Keratinocyte (primary cell): ENCODE data around the gene P4HTM. TPM values are rescaled to one million over a fixed set of nuclear protein-coding genes. Genes with fewer than 3 reads are reported as not detected.

Experiments used
- DNase-seq: peaks from one replicate; pipeline ENCODE4 v3.0.0-alpha.2; 2011; ENCODE audit warnings: low read depth, missing footprints, low spot score
- FAIRE-seq: peaks from 2 replicates; lab custom pipeline; 2011; peaks lifted over from hg19 to GRCh38; lab: Jason Lieb, UNC
- H2AFZ ChIP-seq: 2 replicates; pipeline ENCODE4 v1.6.0; 2012; ENCODE audit warnings: low read length, control low read depth, inconsistent platforms; ENCODE audit not compliant: control insufficient read depth
- H3K27ac ChIP-seq: 2 replicates; pipeline ENCODE4 v1.5.1; 2011; ENCODE audit warnings: low read length; ENCODE audit not compliant: control insufficient read depth, insufficient read depth
- H3K27me3 ChIP-seq: 3 replicates; pipeline ENCODE4 v1.6.0; 2011; ENCODE audit warnings: low read length; ENCODE audit not compliant: control insufficient read depth, insufficient read depth; ENCODE audit errors: extremely low read depth
- H3K36me3 ChIP-seq, 2 experiments: 2 replicates in 1 of 2; 3 replicates in 1 of 2; pipeline ENCODE4 v1.5.1; 2011; ENCODE audit warnings: low read length in 2 of 2, mild to moderate bottlenecking in 1 of 2; ENCODE audit not compliant: control insufficient read depth in 2 of 2, insufficient read depth in 2 of 2; ENCODE audit errors: extremely low read depth in 1 of 2
- H3K4me1 ChIP-seq: 3 replicates; pipeline ENCODE4 v1.5.1; 2011; ENCODE audit warnings: low read length; ENCODE audit not compliant: control insufficient read depth, insufficient read depth; ENCODE audit errors: extremely low read depth
- H3K4me2 ChIP-seq: 3 replicates; pipeline ENCODE4 v1.6.0; 2011; ENCODE audit warnings: low read depth, low read length; ENCODE audit not compliant: control insufficient read depth, insufficient read depth; ENCODE audit errors: extremely low read depth
- H3K4me3 ChIP-seq, 3 experiments: fragments of 200-600 bp in 1 of 3; sonication (generic) in 1 of 3; 2 replicates in 2 of 3; 3 replicates in 1 of 3; pipeline ENCODE4 v1.5.1; 2011 to 2016; ENCODE audit warnings: low read length in 3 of 3, mild to moderate bottlenecking in 3 of 3, control low read depth in 2 of 3, inconsistent platforms in 1 of 3, low read depth in 1 of 3, mixed read lengths in 1 of 3, mixed run types in 1 of 3, moderate library complexity in 1 of 3; ENCODE audit not compliant: control insufficient read depth in 2 of 3, insufficient read depth in 2 of 3; ENCODE audit errors: extremely low read depth in 1 of 3
- H3K79me2 ChIP-seq: 2 replicates; pipeline ENCODE4 v1.6.0; 2012; ENCODE audit warnings: low read length; ENCODE audit not compliant: control insufficient read depth, insufficient read depth
- H3K9ac ChIP-seq: 3 replicates; pipeline ENCODE4 v1.6.0; 2011; ENCODE audit warnings: low read length; ENCODE audit not compliant: control insufficient read depth, insufficient read depth; ENCODE audit errors: extremely low read depth
- H3K9me1 ChIP-seq: 3 replicates; pipeline ENCODE4 v1.6.0; 2011; ENCODE audit warnings: low read length; ENCODE audit not compliant: control insufficient read depth, insufficient read depth; ENCODE audit errors: extremely low read depth
- H3K9me3 ChIP-seq: 2 replicates; pipeline ENCODE4 v1.5.1; 2012; ENCODE audit warnings: low read depth, low read length; ENCODE audit not compliant: control insufficient read depth
- H4K20me1 ChIP-seq: 3 replicates; pipeline ENCODE4 v1.6.0; 2011; ENCODE audit warnings: low read length; ENCODE audit not compliant: control insufficient read depth, insufficient read depth; ENCODE audit errors: extremely low read depth
- CTCF ChIP-seq, 3 experiments: IDR thresholded peaks in 1 of 3; conservative IDR thresholded peaks in 1 of 3; optimal IDR thresholded peaks in 1 of 3; 2 replicates in 2 of 3; 3 replicates in 1 of 3; pipeline versions ENCODE3 to v1.5.1; 2011; ENCODE audit warnings: low read length in 3 of 3, mild to moderate bottlenecking in 3 of 3, moderate library complexity in 2 of 3, control low read depth in 1 of 3, inconsistent platforms in 1 of 3; ENCODE audit not compliant: insufficient read depth in 2 of 3; ENCODE audit errors: extremely low read depth in 1 of 3
- EZH2 ChIP-seq: IDR thresholded peaks from one replicate; pipeline ENCODE4 v1.6.1; 2012; ENCODE audit warnings: inconsistent platforms, mild to moderate bottlenecking, low read length, moderate library complexity
- dilution Hi-C: fragments of 300-500 bp; cut with MboI; formaldehyde crosslinking; loops from one replicate; pipeline ENCODE4 v1.7.0; 2020; ENCODE audit warnings: low sequenced_read_pairs; ENCODE audit not compliant: extremely low pct_ligation_motif_present
- polyA plus RNA-seq, 5 experiments: library from polyadenylated mRNA; depleted of rRNA in 3 of 5; stranded (reverse) in 3 of 5; stranded (forward) in 1 of 5; unstranded in 1 of 5; fragments of >200 nt; gene quantifications; 1 replicate in 1 of 5; 2 replicates in 3 of 5; 3 replicates in 1 of 5; pipeline versions ENCODE4 v1.2.1 to v1.2.3, GENCODE V29; 2011 to 2012; ENCODE audit warnings: missing spikeins in 2 of 5, low read depth in 1 of 5, low replicate concordance in 1 of 5

Gene P4HTM
- polyA plus RNA-seq, 1 donor (not counting 4 experiments of a cell fraction or from before 2014, with no cell fraction given): 0.93 TPM

- H3K9ac ChIP-seq: peak within 1 kb of the TSS; percentile 78
- H3K27me3 ChIP-seq: no peaks in the 10 kb centered on the region
- peak within 1 kb of the TSS; percentile 63 for H3K27ac ChIP-seq
- dilution Hi-C loops: no loop called here
- H3K9me1 ChIP-seq: peaks cover 3% of the 10 kb centered on the region
- H3K4me1 ChIP-seq: peaks cover 31% of the 10 kb centered on the region
- H3K36me3 ChIP-seq: peaks cover 15 to 35% of the 10 kb centered on the region in 2 experiments
- peak within 1 kb of the TSS; percentile 79 for H2AFZ ChIP-seq
- peaks cover 38% of the 10 kb centered on the region for H3K79me2 ChIP-seq
- peaks cover 19% of the 10 kb centered on the region for H4K20me1 ChIP-seq
- DNase-seq (no peak), FAIRE-seq (no peak)
- TF ChIP-seq CTCF (optimal IDR thresholded peaks at IDR 0.05 in 1 of 3, IDR thresholded peaks at IDR 0.05 in 1 of 3, conservative IDR thresholded peaks at IDR 0.05 in 1 of 3; ENCODE audit: extremely low read depth in 1 of 3, insufficient read depth in 2 of 3, low read length in 3 of 3) (no peak), EZH2 (no peak)
- peak within 1 kb of the TSS; percentile 53 to 86 (median 82) for H3K4me3 ChIP-seq
- H3K4me2 ChIP-seq: peak within 1 kb of the TSS; percentile 99
- no peaks in the 10 kb centered on the region for H3K9me3 ChIP-seq
These were observed 28.1 kb downstream of the P4HTM start, which contains the start of gene DALRD3 for GRCh38 chr3:49017971-49018706. Gene DALRD3 (minus strand): TSS chr3:49018580. CDS start chr3:49018564, 16 bp downstream.

- DNase-seq: no peak
- peak overlapping the region; percentile 53 to 86 (median 82) for H3K4me3 ChIP-seq
- peak overlapping the region; percentile 99 for H3K4me2 ChIP-seq
- H3K79me2 ChIP-seq: peaks cover 36% of the 10 kb centered on the region
- peak overlapping the region; percentile 79 for H2AFZ ChIP-seq
- TF ChIP-seq CTCF (optimal IDR thresholded peaks at IDR 0.05 in 1 of 3, IDR thresholded peaks at IDR 0.05 in 1 of 3, conservative IDR thresholded peaks at IDR 0.05 in 1 of 3; ENCODE audit: extremely low read depth in 1 of 3, insufficient read depth in 2 of 3, low read length in 3 of 3) (no peak), EZH2 (no peak)
- H3K9me1 ChIP-seq: peaks cover 3% of the 10 kb centered on the region
- no peaks in the 10 kb centered on the region for H3K9me3 ChIP-seq
- peaks cover 15 to 30% of the 10 kb centered on the region in 2 experiments for H3K36me3 ChIP-seq
- dilution Hi-C loops: no loop called here
- H3K9ac ChIP-seq: peak overlapping the region; percentile 78
- H4K20me1 ChIP-seq: peaks cover 14% of the 10 kb centered on the region
- H3K4me1 ChIP-seq: peaks cover 31% of the 10 kb centered on the region
- FAIRE-seq: no peak
- H3K27me3 ChIP-seq: no peaks in the 10 kb centered on the region
- H3K27ac ChIP-seq: peak overlapping the region; percentile 63
These were observed 28.6 kb downstream of the P4HTM start for GRCh38 chr3:49018707-49019006.
